Fibroblast of lung (primary cell): ENCODE data around the gene PYCARD. TPM values are rescaled to one million over a fixed set of nuclear protein-coding genes. Genes with fewer than 3 reads are reported as not detected.

Experiments used
- DNase-seq, 2 donors: peaks; one replicate each; pipeline versions ENCODE4 v3.0.0 to v3.0.0-alpha.2; 2010; ENCODE audit warnings: low read depth in 2 of 2
- H2AFZ ChIP-seq: 2 replicates; pipeline ENCODE4 v1.5.1; 2012; ENCODE audit warnings: low read length, control low read depth, inconsistent platforms
- H3K27ac ChIP-seq: 2 replicates; pipeline ENCODE4 v1.5.1; 2011; ENCODE audit warnings: low read length, control low read depth; ENCODE audit not compliant: insufficient read depth
- H3K27me3 ChIP-seq: 2 replicates; pipeline ENCODE4 v1.5.1; 2011; ENCODE audit warnings: mild to moderate bottlenecking, low read length; ENCODE audit not compliant: control insufficient read depth, insufficient read depth
- H3K36me3 ChIP-seq: 2 replicates; pipeline ENCODE4 v1.5.1; 2011; ENCODE audit warnings: low read length; ENCODE audit not compliant: control insufficient read depth, insufficient read depth
- H3K4me1 ChIP-seq: 2 replicates; pipeline ENCODE4 v1.5.1; 2011; ENCODE audit warnings: low read length; ENCODE audit not compliant: control insufficient read depth, insufficient read depth; ENCODE audit errors: extremely low read depth
- H3K4me2 ChIP-seq: 2 replicates; pipeline ENCODE4 v1.5.1; 2011; ENCODE audit warnings: low read length, control low read depth; ENCODE audit not compliant: insufficient read depth; ENCODE audit errors: extremely low read depth
- H3K4me3 ChIP-seq, 4 experiments: fragments of 200-600 bp in 1 of 4; sonication (generic) in 1 of 4; replicated peaks in 1 of 4; 2 replicates each; pipeline ENCODE4 v1.5.1; 2011 to 2016; ENCODE audit warnings: low read length in 4 of 4, low read depth in 3 of 4, mild to moderate bottlenecking in 3 of 4, control low read depth in 2 of 4, inconsistent platforms in 1 of 4, mixed read lengths in 1 of 4; ENCODE audit not compliant: insufficient read depth in 1 of 4; ENCODE audit errors: control extremely low read depth in 1 of 4
- H3K79me2 ChIP-seq: 2 replicates; pipeline ENCODE4 v1.5.1; 2012; ENCODE audit warnings: mild to moderate bottlenecking, low read length, inconsistent platforms; ENCODE audit not compliant: control insufficient read depth, insufficient read depth
- H3K9ac ChIP-seq: 2 replicates; pipeline ENCODE4 v1.5.1; 2011; ENCODE audit warnings: mild to moderate bottlenecking, low read length, control low read depth; ENCODE audit not compliant: insufficient read depth
- H3K9me3 ChIP-seq: 2 replicates; pipeline ENCODE4 v1.5.1; 2012; ENCODE audit warnings: low read depth, low read length; ENCODE audit not compliant: control insufficient read depth, insufficient read depth
- H4K20me1 ChIP-seq: 2 replicates; pipeline ENCODE4 v1.5.1; 2011; ENCODE audit warnings: low read length; ENCODE audit not compliant: control insufficient read depth, insufficient read depth; ENCODE audit errors: extremely low read depth
- EZH2 ChIP-seq: IDR thresholded peaks from 2 replicates; pipeline ENCODE4 v1.5.1; 2012; ENCODE audit warnings: low read length, control low read depth, mild to moderate bottlenecking; ENCODE audit errors: missing control alignments
- polyA plus RNA-seq, 2 donors: library from polyadenylated mRNA; depleted of rRNA in 1 of 2; stranded (reverse) in 1 of 2; unstranded in 1 of 2; fragments of >200 nt; gene quantifications; 2 replicates each; pipeline ENCODE4 v1.2.1, GENCODE V29; 2011 to 2012; ENCODE audit warnings: missing spikeins in 1 of 2
- total RNA-seq: library from RNA; depleted of rRNA; stranded (reverse); fragments of >200 nt; gene quantifications from 2 replicates; pipeline ENCODE4 v1.2.1, GENCODE V29; 2014
- TF ChIP-seq, protein P1 (sequence below), 2 donors: IDR thresholded peaks in 1 of 2; conservative IDR thresholded peaks in 1 of 2; 1 replicate in 1 of 2; 2 replicates in 1 of 2; pipeline ENCODE4 v1.5.1; 2011 to 2012; ENCODE audit warnings: low read length in 2 of 2, control low read depth in 1 of 2, inconsistent platforms in 1 of 2, low read depth in 1 of 2, mild to moderate bottlenecking in 1 of 2

Gene PYCARD
- total and polyA plus RNA-seq, 2 donors (not counting 1 experiment from before 2014, with no cell fraction given) = 18.4 to 103 TPM

DNA sequence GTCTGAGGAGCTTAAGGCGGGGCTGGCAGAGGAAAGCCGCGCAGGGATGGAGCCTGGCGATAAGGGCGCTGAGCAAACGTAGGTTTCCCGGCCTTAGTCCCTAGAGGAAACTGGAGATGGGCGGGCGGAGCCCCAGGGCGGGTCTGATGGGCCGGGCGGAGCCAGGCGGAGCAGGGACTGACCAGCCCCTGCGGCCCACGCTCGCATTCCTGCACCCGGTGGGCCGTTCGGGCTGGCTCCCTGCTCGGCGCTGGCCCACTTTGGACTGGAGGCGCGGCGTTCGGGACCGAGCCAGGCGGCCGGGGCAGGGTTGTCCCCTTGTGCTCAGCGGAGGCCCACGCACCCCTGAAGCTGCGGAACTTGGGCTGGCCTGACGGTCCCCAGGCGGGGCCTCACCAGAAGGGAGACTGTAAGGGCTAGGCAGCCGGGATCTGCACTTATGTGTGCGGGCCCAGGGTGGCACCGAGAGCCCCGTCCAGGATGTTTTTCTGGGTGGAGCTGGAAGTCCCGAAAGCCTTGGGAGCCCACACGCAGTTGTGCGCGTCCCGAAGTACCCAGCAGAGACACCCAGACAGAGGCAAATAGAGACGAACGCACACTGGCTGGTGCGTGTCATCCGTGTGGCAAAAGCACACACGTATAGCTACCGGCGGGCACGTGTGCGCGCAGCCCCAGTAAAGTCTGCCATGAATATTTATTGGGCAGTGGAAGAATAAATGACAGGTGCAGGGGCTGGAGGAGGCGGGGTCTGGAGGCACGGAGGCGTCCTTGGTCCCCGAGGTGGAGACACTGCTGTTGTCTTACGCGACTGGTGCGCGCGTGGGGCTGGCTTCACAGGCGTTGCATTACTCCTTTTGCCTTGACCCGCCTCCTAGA lies 13.0 kb upstream of the PYCARD start:
- H3K4me1 ChIP-seq = no peaks in the 10 kb centered on the region
- no peaks in the 10 kb centered on the region for H4K20me1 ChIP-seq
- H3K27me3 ChIP-seq = peaks cover 32% of the 10 kb centered on the region
- peak; percentile 40 to 71 for DNase-seq
- H3K79me2 ChIP-seq = no peaks in the 10 kb centered on the region
- H3K27ac ChIP-seq = no peak overlapping the region
- H2AFZ ChIP-seq = no peak overlapping the region
- peak overlapping the region; percentile 67 for H3K4me2 ChIP-seq
- peak overlapping the region; percentile 3 to 51 (median 24) for H3K4me3 ChIP-seq
- H3K9ac ChIP-seq = no peak overlapping the region
- no peaks in the 10 kb centered on the region for H3K9me3 ChIP-seq
- H3K36me3 ChIP-seq = no peaks in the 10 kb centered on the region
- TF ChIP-seq, protein P1, sequence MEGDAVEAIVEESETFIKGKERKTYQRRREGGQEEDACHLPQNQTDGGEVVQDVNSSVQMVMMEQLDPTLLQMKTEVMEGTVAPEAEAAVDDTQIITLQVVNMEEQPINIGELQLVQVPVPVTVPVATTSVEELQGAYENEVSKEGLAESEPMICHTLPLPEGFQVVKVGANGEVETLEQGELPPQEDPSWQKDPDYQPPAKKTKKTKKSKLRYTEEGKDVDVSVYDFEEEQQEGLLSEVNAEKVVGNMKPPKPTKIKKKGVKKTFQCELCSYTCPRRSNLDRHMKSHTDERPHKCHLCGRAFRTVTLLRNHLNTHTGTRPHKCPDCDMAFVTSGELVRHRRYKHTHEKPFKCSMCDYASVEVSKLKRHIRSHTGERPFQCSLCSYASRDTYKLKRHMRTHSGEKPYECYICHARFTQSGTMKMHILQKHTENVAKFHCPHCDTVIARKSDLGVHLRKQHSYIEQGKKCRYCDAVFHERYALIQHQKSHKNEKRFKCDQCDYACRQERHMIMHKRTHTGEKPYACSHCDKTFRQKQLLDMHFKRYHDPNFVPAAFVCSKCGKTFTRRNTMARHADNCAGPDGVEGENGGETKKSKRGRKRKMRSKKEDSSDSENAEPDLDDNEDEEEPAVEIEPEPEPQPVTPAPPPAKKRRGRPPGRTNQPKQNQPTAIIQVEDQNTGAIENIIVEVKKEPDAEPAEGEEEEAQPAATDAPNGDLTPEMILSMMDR (conservative IDR thresholded peaks at IDR 0.05 in 1 of 2, IDR thresholded peaks at IDR 0.05 in 1 of 2; ENCODE audit: low read depth in 1 of 2, low read length in 2 of 2) = no peak
- no peak for TF ChIP-seq EZH2

DNA sequence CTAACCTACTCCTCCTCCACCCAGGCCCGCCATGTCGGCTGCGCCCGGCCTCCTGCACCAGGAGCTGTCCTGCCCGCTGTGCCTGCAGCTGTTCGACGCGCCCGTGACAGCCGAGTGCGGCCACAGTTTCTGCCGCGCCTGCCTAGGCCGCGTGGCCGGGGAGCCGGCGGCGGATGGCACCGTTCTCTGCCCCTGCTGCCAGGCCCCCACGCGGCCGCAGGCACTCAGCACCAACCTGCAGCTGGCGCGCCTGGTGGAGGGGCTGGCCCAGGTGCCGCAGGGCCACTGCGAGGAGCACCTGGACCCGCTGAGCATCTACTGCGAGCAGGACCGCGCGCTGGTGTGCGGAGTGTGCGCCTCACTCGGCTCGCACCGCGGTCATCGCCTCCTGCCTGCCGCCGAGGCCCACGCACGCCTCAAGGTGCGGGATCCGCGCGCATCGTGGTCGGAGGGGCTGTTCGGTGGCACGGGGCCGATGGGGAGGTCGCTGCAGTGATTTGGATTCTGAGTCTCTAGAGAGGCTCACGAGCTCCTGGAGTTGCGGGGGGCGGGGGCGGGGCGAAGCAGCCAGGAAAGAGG lies 12.2 kb upstream of the PYCARD start:
- TF ChIP-seq, protein P1 (conservative IDR thresholded peaks at IDR 0.05 in 1 of 2, IDR thresholded peaks at IDR 0.05 in 1 of 2; ENCODE audit: low read depth in 1 of 2, low read length in 2 of 2) = no peak
- no peak for TF ChIP-seq EZH2
- Histone ChIP-seq H3K27me3 (peaks cover 36% of the 10 kb centered on the region), H3K27ac (no peak overlapping the region), H3K36me3 (no peaks in the 10 kb centered on the region), H2AFZ (no peak overlapping the region), H3K79me2 (no peaks in the 10 kb centered on the region), H3K4me3 (peak overlapping the region; percentile 3 to 51 (median 10)), H4K20me1 (no peaks in the 10 kb centered on the region), H3K9me3 (no peaks in the 10 kb centered on the region), H3K9ac (no peak overlapping the region), H3K4me2 (peak overlapping the region; percentile 67), H3K4me1 (no peaks in the 10 kb centered on the region)
- DNase-seq = no peak

DNA sequence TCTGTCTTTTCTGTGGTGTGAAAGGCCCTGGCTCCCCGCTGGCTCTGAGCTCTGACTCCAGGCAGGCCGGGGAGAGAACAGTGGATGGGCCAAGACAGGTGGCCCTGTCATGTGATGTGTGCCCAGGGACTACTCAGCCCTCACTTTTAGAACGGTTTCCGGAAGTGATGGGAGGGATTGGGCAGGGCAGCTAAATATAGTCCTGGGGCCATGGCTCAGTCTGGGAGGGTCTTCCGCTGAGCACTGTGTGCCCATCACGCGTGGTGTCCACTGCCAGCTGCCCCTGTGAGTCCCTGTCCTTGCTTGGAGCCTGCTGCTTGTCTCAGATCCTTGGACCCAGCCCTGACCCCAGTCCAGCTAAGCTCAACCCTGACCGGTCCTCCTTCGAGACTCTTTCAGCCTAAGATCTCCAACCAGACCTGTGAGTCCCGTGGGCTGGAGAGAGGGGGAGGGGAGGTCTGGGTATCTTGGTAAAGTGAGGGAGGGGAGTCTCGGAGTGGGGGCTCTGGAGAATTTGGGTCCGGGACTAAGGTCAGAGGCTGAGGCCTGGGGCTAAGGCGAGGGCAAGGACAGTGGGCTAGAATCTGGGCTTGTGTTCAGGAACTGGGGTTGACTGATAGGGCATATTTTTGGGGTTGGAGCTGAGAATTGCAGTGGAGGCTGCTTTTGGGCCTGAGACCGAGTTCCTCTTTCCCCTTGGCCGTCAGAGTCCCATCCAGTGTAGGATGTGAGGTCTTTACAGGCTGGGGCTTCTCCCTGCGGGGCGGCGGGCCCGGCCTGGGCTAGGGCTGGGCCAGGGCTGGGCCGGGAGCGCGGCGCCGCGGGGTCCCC lies 11.5 kb upstream of the PYCARD start, which contains the start of gene TRIM72:
Gene TRIM72 (plus strand): TSS at position 243 of the 831 bp plus-strand sequence. CDS start 620 bp downstream, outside the sequence.
- H4K20me1 ChIP-seq = no peaks in the 10 kb centered on the region
- no peaks in the 10 kb centered on the region for H3K36me3 ChIP-seq
- H3K4me1 ChIP-seq = no peaks in the 10 kb centered on the region
- H3K27me3 ChIP-seq = peaks cover 36% of the 10 kb centered on the region
- no peak within 1 kb of the TSS for H3K27ac ChIP-seq
- H2AFZ ChIP-seq = no peak within 1 kb of the TSS
- peak within 1 kb of the TSS in 1 of 4 experiments; percentile 51 for H3K4me3 ChIP-seq
- DNase-seq = no peak
- H3K79me2 ChIP-seq = no peaks in the 10 kb centered on the region
- TF ChIP-seq, protein P1 (conservative IDR thresholded peaks at IDR 0.05 in 1 of 2, IDR thresholded peaks at IDR 0.05 in 1 of 2; ENCODE audit: low read depth in 1 of 2, low read length in 2 of 2) = no peak
- no peak for TF ChIP-seq EZH2
- peak within 1 kb of the TSS; percentile 67 for H3K4me2 ChIP-seq
- no peaks in the 10 kb centered on the region for H3K9me3 ChIP-seq
- no peak within 1 kb of the TSS for H3K9ac ChIP-seq
